AG09319 (cell line): ENCODE data around the gene GUCY2D.

Experiments used
- DNase-seq: peaks from one replicate; pipeline ENCODE4 v3.0.0-alpha.2; 2010; ENCODE audit warnings: low read depth; ENCODE audit errors: extremely low read depth
- TF ChIP-seq, protein P1 (sequence below): IDR thresholded peaks from 2 replicates; pipeline ENCODE4 v1.5.1; 2011; ENCODE audit warnings: low read depth, mild to moderate bottlenecking, inconsistent platforms, low read length, moderate library complexity

The GUCY2D gene

GRCh38 chr17:7969433-7969832 is 33.0 kb upstream of the GUCY2D start:
- DNase-seq = no peak
- TF ChIP-seq, protein P1, sequence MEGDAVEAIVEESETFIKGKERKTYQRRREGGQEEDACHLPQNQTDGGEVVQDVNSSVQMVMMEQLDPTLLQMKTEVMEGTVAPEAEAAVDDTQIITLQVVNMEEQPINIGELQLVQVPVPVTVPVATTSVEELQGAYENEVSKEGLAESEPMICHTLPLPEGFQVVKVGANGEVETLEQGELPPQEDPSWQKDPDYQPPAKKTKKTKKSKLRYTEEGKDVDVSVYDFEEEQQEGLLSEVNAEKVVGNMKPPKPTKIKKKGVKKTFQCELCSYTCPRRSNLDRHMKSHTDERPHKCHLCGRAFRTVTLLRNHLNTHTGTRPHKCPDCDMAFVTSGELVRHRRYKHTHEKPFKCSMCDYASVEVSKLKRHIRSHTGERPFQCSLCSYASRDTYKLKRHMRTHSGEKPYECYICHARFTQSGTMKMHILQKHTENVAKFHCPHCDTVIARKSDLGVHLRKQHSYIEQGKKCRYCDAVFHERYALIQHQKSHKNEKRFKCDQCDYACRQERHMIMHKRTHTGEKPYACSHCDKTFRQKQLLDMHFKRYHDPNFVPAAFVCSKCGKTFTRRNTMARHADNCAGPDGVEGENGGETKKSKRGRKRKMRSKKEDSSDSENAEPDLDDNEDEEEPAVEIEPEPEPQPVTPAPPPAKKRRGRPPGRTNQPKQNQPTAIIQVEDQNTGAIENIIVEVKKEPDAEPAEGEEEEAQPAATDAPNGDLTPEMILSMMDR = no peak

DNA sequence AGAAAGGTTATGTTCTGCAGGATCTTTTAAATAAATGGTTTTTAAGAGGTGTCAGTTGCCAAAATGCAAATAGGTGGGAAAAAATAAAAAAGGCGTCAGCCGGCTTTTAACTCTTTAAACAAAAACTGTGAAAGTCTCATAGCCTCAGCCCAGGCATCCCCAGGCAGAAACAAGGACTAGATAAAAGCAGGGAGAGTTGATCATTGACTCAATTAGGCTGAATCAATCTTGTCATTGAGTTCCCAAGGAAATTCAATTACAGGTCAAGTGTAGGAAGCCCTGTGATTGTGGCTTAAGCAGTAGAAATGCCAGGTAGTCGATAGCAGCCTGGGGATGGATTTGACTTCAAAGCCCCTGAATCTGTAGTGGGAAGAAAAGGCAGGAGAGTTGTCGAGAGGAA is 30.8 kb upstream of the GUCY2D start:
- TF ChIP-seq, protein P1 = no peak
- no peak for DNase-seq

- DNase-seq = no peak
- TF ChIP-seq, protein P1 = peak; percentile 12
These were observed 30.2 kb upstream of the GUCY2D start for GRCh38 chr17:7972131-7972785.

GRCh38 chr17:7974638-7975131 is 27.7 kb upstream of the GUCY2D start:
- TF ChIP-seq, protein P1 = no peak
- no peak for DNase-seq

DNA sequence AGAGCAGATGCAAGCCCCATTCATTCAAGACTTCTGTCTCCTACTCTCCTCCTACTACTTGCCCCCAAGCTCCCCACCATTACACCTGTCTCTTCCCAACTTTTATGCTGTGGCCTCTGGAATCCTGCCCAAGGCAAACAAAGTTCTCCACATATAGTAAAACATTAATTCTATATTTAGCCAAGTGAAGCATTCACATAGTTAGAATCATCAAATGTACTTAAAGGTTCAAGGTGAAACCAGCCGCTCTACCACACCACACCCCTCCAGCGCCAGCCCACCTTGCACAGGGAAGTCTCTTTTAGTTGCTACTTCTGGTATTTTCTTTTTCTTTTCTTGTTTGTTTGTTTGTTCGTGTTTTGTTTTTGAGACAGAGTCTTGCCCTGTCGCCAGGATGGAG is 25.4 kb upstream of the GUCY2D start:
- TF ChIP-seq, protein P1 = no peak

GRCh38 chr17:7977805-7978204 is 24.6 kb upstream of the GUCY2D start:
- TF ChIP-seq, protein P1 = no peak
- no peak for DNase-seq

More for the DNA sequence above, 25.4 kb upstream of the GUCY2D start:
- DNase-seq = no peak

DNA sequence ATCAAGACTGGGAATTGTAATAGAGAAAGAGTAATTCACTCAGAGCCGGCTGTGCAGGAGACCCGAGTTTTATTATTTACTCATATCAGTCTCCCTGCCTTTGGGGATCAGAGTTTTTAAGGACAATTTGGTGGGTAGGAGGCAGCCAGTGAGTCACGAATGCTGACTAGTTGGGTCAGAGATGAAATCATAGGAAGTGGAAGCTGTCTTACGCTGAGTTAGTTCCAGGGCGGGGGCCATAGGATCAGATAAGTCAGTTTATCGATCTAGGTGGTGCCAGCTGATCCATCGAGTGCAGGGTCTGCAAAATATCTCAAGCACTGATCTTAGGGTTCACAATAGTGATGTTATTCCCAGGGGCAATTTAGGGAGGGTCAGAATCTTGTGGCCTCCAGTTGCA is 20.2 kb upstream of the GUCY2D start:
- TF ChIP-seq, protein P1 = no peak
- DNase-seq = no peak
